HPDE6-E6E7 (cell line): ENCODE measurements around the gene PAXX.

Experiments
- DNase-seq: peaks from one replicate; pipeline ENCODE4 v3.0.0; 2011; ENCODE audit warnings: missing footprints; ENCODE audit errors: extremely low spot score

Gene PAXX

GRCh38 chr9:136965771-136966484 is 26.3 kb upstream of the PAXX start:
- no peak for DNase-seq

GRCh38 chr9:136968333-136969127 is 23.7 kb upstream of the PAXX start:
- DNase-seq, result no peak

GRCh38 chr9:136969150-136969549 is 23.1 kb upstream of the PAXX start:
- no peak for DNase-seq

- no peak for DNase-seq
These were observed 22.4 kb upstream of the PAXX start for GRCh38 chr9:136969774-136970173.

GRCh38 chr9:136970361-136970760 is 21.9 kb upstream of the PAXX start:
- DNase-seq, result no peak

- DNase-seq, result no peak
These were observed 20.5 kb upstream of the PAXX start for GRCh38 chr9:136971746-136972145.

GRCh38 chr9:136972335-136972734 is 19.9 kb upstream of the PAXX start:
- DNase-seq, result no peak

GRCh38 chr9:136972743-136973142 is 19.5 kb upstream of the PAXX start:
- no peak for DNase-seq

- no peak for DNase-seq
These were observed 18.3 kb upstream of the PAXX start for GRCh38 chr9:136973618-136974617.

GRCh38 chr9:136974817-136975535 is 17.2 kb upstream of the PAXX start:
- DNase-seq, result no peak

GRCh38 chr9:136975644-136976043 is 16.6 kb upstream of the PAXX start:
- DNase-seq, result no peak

- DNase-seq, result no peak
These were observed 15.0 kb upstream of the PAXX start, which contains the start of gene PTGDS for GRCh38 chr9:136977223-136977622. PTGDS (plus strand) TSS chr9:136977504; CDS start chr9:136977579, 75 bp downstream.

GRCh38 chr9:136977649-136978072 is 14.6 kb upstream of the PAXX start:
- no peak for DNase-seq

GRCh38 chr9:136978073-136978864 is 14.0 kb upstream of the PAXX start:
- DNase-seq, result peak; percentile 79

GRCh38 chr9:136978865-136979544 is 13.2 kb upstream of the PAXX start:
- no peak for DNase-seq

GRCh38 chr9:136979769-136980587 is 12.2 kb upstream of the PAXX start:
- DNase-seq, result no peak

GRCh38 chr9:136980669-136981478 is 11.3 kb upstream of the PAXX start:
- no peak for DNase-seq
